Duodenal mucosa (tissue), 2 donors: ENCODE results near the gene EXTL1.

Experiments
- H3K27ac ChIP-seq: one replicate; pipeline ENCODE4 v1.7.0; 2013; ENCODE audit warnings: low read depth, low read length
- H3K27me3 ChIP-seq, 2 donors: one replicate each; pipeline ENCODE4 v1.7.0; 2013; ENCODE audit warnings: low read length in 2 of 2, control low read depth in 1 of 2; ENCODE audit not compliant: insufficient read depth in 2 of 2, control insufficient read depth in 1 of 2
- H3K36me3 ChIP-seq, 2 donors: one replicate each; pipeline ENCODE4 v1.7.0; 2013; ENCODE audit warnings: low read length in 2 of 2, control low read depth in 1 of 2; ENCODE audit not compliant: insufficient read depth in 2 of 2, control insufficient read depth in 1 of 2
- H3K4me1 ChIP-seq, 2 donors: one replicate each; pipeline ENCODE4 v1.7.0; 2013; ENCODE audit warnings: low read length in 2 of 2, control low read depth in 1 of 2; ENCODE audit not compliant: insufficient read depth in 2 of 2, control insufficient read depth in 1 of 2
- H3K4me3 ChIP-seq, 2 donors: one replicate each; pipeline ENCODE4 v1.7.0; 2013; ENCODE audit warnings: low read length in 2 of 2, low read depth in 1 of 2
- H3K9ac ChIP-seq, 2 donors: one replicate each; pipeline ENCODE4 v1.7.0; 2013; ENCODE audit warnings: low read length in 2 of 2, low read depth in 1 of 2
- H3K9me3 ChIP-seq, 2 donors: one replicate each; pipeline ENCODE4 v1.7.0; 2013; ENCODE audit warnings: low read length in 2 of 2, control low read depth in 1 of 2; ENCODE audit not compliant: control insufficient read depth in 1 of 2

EXTL1 gene

GRCh38 chr1:25987951-25988350 lies 33.6 kb upstream of the EXTL1 start:
- no peak overlapping the region for H3K4me3 ChIP-seq
- no peaks in the 10 kb centered on the region for H3K27me3 ChIP-seq
- no peaks in the 10 kb centered on the region for H3K9me3 ChIP-seq
- H3K9ac ChIP-seq = no peak overlapping the region
- no peak overlapping the region for H3K27ac ChIP-seq
- H3K4me1 ChIP-seq = peaks cover 0 to 4% of the 10 kb centered on the region in 2 donors
- peaks cover 14 to 46% of the 10 kb centered on the region in 2 donors for H3K36me3 ChIP-seq

DNA sequence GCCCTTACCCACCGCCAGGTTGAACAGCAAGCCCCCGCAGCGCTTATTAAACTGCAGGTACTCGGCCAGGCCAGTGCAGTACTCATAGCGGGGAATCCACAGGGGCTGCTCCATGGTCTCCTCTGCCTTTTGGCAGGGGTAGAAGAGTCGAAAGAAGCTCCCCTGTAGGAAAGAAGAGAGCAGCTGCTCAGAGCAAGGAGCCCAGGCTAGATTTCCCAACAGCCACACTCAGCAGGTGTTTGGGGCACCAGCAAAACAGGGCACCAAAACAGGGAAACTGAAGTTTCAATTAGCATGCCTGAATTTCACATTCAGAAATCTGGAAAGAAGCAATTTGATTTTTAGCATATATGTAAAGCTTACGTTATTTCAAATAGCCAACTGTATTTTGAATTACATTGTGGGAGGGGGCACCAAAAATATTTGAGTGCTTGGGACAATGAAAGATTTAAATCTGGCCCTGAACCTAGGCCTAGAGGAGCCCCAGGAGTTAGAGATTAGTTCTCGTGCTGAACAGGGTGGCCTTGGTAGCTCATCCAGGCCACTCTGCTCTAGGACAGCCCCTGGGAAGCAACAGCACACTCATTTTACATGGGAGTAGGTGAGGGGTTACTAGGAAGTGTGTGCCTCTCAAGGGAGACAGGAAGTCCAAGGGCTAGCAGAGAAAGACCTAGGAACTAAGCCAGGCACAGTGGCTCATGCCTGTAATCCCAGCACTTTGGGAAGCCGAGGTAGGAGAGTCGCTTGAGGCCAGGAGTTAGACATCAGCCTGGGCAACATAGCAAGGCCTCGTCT lies 31.9 kb upstream of the EXTL1 start:
- Histone ChIP-seq H3K9ac (no peak overlapping the region), H3K27me3 (no peaks in the 10 kb centered on the region), H3K9me3 (no peaks in the 10 kb centered on the region), H3K4me1 (peaks cover 0 to 4% of the 10 kb centered on the region in 2 donors), H3K36me3 (peaks cover 14 to 34% of the 10 kb centered on the region in 2 donors), H3K4me3 (no peak overlapping the region), H3K27ac (no peak overlapping the region)

- peaks cover 14 to 31% of the 10 kb centered on the region in 2 donors for H3K36me3 ChIP-seq
- no peak overlapping the region for H3K27ac ChIP-seq
- peaks cover 0 to 4% of the 10 kb centered on the region in 2 donors for H3K4me1 ChIP-seq
- H3K9me3 ChIP-seq = no peaks in the 10 kb centered on the region
- no peaks in the 10 kb centered on the region for H3K27me3 ChIP-seq
- H3K9ac ChIP-seq = peak overlapping the region in 1 of 2 donors; percentile 31
- H3K4me3 ChIP-seq = peak overlapping the region; percentile 44 to 53
Observed at GRCh38 chr1:25990251-25990650, 31.3 kb upstream of the EXTL1 start.

GRCh38 chr1:25990702-25991395 lies 30.7 kb upstream of the EXTL1 start:
- Histone ChIP-seq H3K4me3 (peak overlapping the region; percentile 44 to 53), H3K36me3 (peaks cover 9 to 25% of the 10 kb centered on the region in 2 donors), H3K4me1 (peaks cover 0 to 4% of the 10 kb centered on the region in 2 donors), H3K9me3 (no peaks in the 10 kb centered on the region), H3K27ac (no peak overlapping the region), H3K27me3 (no peaks in the 10 kb centered on the region), H3K9ac (peak overlapping the region; percentile 7 to 31)

GRCh38 chr1:25991937-25992688 lies 29.5 kb upstream of the EXTL1 start:
- H3K4me1 ChIP-seq = peaks cover 7 to 9% of the 10 kb centered on the region in 2 donors
- H3K27ac ChIP-seq = no peak overlapping the region
- H3K9me3 ChIP-seq = no peaks in the 10 kb centered on the region
- H3K36me3 ChIP-seq = peaks cover 9 to 25% of the 10 kb centered on the region in 2 donors
- H3K4me3 ChIP-seq = no peak overlapping the region
- H3K9ac ChIP-seq = no peak overlapping the region
- H3K27me3 ChIP-seq = no peaks in the 10 kb centered on the region

DNA sequence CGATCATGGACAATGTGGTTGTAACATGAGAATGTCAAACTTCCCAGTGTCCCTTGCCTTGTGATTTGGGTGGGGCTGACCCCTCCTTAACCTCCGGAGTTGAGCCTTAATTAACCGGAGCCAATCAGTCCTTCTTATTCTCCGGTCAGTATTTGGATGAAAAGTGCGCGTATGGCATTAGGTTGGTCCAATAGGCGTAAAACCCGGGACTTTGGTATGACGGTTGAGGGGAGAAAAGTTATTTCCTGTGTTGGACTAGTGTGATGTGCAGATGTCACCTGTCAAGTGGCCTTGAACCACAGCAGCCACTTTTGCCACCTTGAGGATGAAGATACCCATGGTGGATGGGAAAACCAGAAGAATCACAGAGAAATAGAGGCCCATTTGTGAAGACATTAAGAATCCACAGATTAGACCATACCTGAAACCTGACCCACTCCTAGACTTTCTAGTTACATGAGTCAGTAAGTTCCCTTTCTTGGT lies 28.8 kb upstream of the EXTL1 start:
- Histone ChIP-seq H3K9me3 (no peaks in the 10 kb centered on the region), H3K27me3 (no peaks in the 10 kb centered on the region), H3K4me3 (no peak overlapping the region), H3K36me3 (peaks cover 9 to 21% of the 10 kb centered on the region in 2 donors), H3K9ac (no peak overlapping the region), H3K27ac (no peak overlapping the region), H3K4me1 (peaks cover 9 to 12% of the 10 kb centered on the region in 2 donors)

- H3K27me3 ChIP-seq = no peaks in the 10 kb centered on the region
- no peaks in the 10 kb centered on the region for H3K9me3 ChIP-seq
- H3K27ac ChIP-seq = no peak overlapping the region
- peaks cover 9 to 15% of the 10 kb centered on the region in 2 donors for H3K36me3 ChIP-seq
- no peak overlapping the region for H3K4me3 ChIP-seq
- H3K4me1 ChIP-seq = peaks cover 12% of the 10 kb centered on the region in 2 donors
- H3K9ac ChIP-seq = no peak overlapping the region
Observed at GRCh38 chr1:25993197-25993951, 28.2 kb upstream of the EXTL1 start.

GRCh38 chr1:25994402-25995150 lies 27.0 kb upstream of the EXTL1 start:
- peaks cover 5 to 7% of the 10 kb centered on the region in 2 donors for H3K36me3 ChIP-seq
- H3K27me3 ChIP-seq = no peaks in the 10 kb centered on the region
- H3K4me1 ChIP-seq = peaks cover 16% of the 10 kb centered on the region in 2 donors

More at GRCh38 chr1:25994402-25995150, 27.0 kb upstream of the EXTL1 start:
- no peaks in the 10 kb centered on the region for H3K9me3 ChIP-seq
- H3K27ac ChIP-seq = no peak overlapping the region
- no peak overlapping the region for H3K4me3 ChIP-seq
- H3K9ac ChIP-seq = no peak overlapping the region
